SK-N-SH (cell line): ENCODE data around the gene RCAN2. TPM values are rescaled to one million over a fixed set of nuclear protein-coding genes. Genes with fewer than 3 reads are reported as not detected.

Experiments used
- CTCF ChIA-PET: fragments of 300-600, 350-600 bp; formaldehyde crosslinking; extraction: SDS; loops from one replicate; lab custom pipeline; 2021; lab: Yijun Ruan, JAX
- POLR2A ChIA-PET: fragments of 350-600 bp; sonication (Branson Sonifier 250); formaldehyde crosslinking; extraction: SDS; loops from one replicate; lab custom pipeline; 2020; ENCODE audit warnings: antibody characterized with exemption, inconsistent platforms; lab: Yijun Ruan, JAX
- DNase-seq: peaks from one replicate; pipeline ENCODE4 v3.0.0; 2012
- H2AFZ ChIP-seq: fragments of 200-600 bp; sonication (generic); 2 replicates; pipeline ENCODE4 v1.8.1; 2016; ENCODE audit warnings: antibody characterized with exemption, mild to moderate bottlenecking, low read depth
- H3F3A ChIP-seq: fragments of 200-600 bp; sonication (generic); replicated peaks from 2 replicates; pipeline ENCODE3; 2016; ENCODE audit warnings: antibody characterized with exemption, mild to moderate bottlenecking; ENCODE audit not compliant: insufficient read depth
- H3K27ac ChIP-seq, 2 experiments: fragments of 200-500 bp in 1 of 2; fragments of 200-600 bp in 1 of 2; sonication (Bioruptor generic) in 1 of 2; sonication (generic), shearing (Covaris generic) in 1 of 2; 2 replicates each; pipeline versions ENCODE4 v1.5.1 to v1.6.1; 2014 to 2016; ENCODE audit warnings: low read depth in 2 of 2, inconsistent platforms in 1 of 2, low read length in 1 of 2, mild to moderate bottlenecking in 1 of 2, mixed read lengths in 1 of 2
- H3K27me3 ChIP-seq: fragments of 200-600 bp; sonication (generic), shearing (Covaris generic); 2 replicates; pipeline ENCODE4 v1.6.1; 2016; ENCODE audit warnings: mixed run types; ENCODE audit not compliant: insufficient read depth
- H3K36me3 ChIP-seq, 2 experiments: fragments of 200-500 bp in 1 of 2; fragments of 200-600 bp in 1 of 2; sonication (Bioruptor generic) in 1 of 2; sonication (generic) in 1 of 2; replicated peaks in 1 of 2; 2 replicates each; pipeline versions ENCODE3 to v1.5.1; 2014 to 2016; ENCODE audit warnings: low read length in 1 of 2, mild to moderate bottlenecking in 1 of 2; ENCODE audit not compliant: insufficient read depth in 2 of 2, control insufficient read depth in 1 of 2
- H3K4me1 ChIP-seq, 2 experiments: fragments of 200-500 bp in 1 of 2; fragments of 200-600 bp in 1 of 2; sonication (Bioruptor generic) in 1 of 2; sonication (generic), shearing (Covaris generic) in 1 of 2; 2 replicates each; pipeline versions ENCODE4 v1.5.1 to v1.6.1; 2014 to 2016; ENCODE audit warnings: low read depth in 1 of 2, low read length in 1 of 2, mixed run types in 1 of 2; ENCODE audit not compliant: insufficient read depth in 2 of 2, control insufficient read depth in 1 of 2
- H3K4me2 ChIP-seq: fragments of 200-600 bp; sonication (generic), shearing (Covaris generic); 2 replicates; pipeline ENCODE4 v1.6.1; 2017; ENCODE audit warnings: mixed run types
- H3K4me3 ChIP-seq, 2 experiments: fragments of 200-500 bp in 1 of 2; fragments of 200-600 bp in 1 of 2; sonication (Bioruptor generic) in 1 of 2; sonication (generic), shearing (Covaris generic) in 1 of 2; 2 replicates each; pipeline versions ENCODE4 v1.5.1 to v1.8.1; 2014 to 2016; ENCODE audit warnings: low read depth in 2 of 2, inconsistent platforms in 1 of 2, low read length in 1 of 2, mild to moderate bottlenecking in 1 of 2, mixed read lengths in 1 of 2, moderate library complexity in 1 of 2
- H3K79me2 ChIP-seq: fragments of 200-600 bp; sonication (generic); 2 replicates; pipeline ENCODE4 v1.8.1; 2017; ENCODE audit warnings: mild to moderate bottlenecking; ENCODE audit not compliant: insufficient read depth
- H3K9ac ChIP-seq: fragments of 200-600 bp; sonication (generic); 2 replicates; pipeline ENCODE4 v1.6.1; 2017; ENCODE audit warnings: mixed run types
- H3K9me2 ChIP-seq: fragments of 200-600 bp; sonication (generic); 2 replicates; pipeline ENCODE4 v1.6.1; 2017; ENCODE audit warnings: mixed run types
- H3K9me3 ChIP-seq: fragments of 200-600 bp; sonication (generic); 2 replicates; pipeline ENCODE4 v1.6.1; 2017; ENCODE audit warnings: mixed run types, mild to moderate bottlenecking, moderate library complexity
- H4K20me1 ChIP-seq: fragments of 200-600 bp; sonication (generic); 2 replicates; pipeline ENCODE4 v1.6.1; 2017; ENCODE audit warnings: mild to moderate bottlenecking, mixed run types; ENCODE audit not compliant: insufficient read depth
- CHD2 ChIP-seq: fragments of 150-350 bp; IDR thresholded peaks from 2 replicates; pipeline ENCODE4 v1.6.1; 2018; ENCODE audit warnings: low read length; ENCODE audit not compliant: partially characterized antibody
- EZH2phosphoT487 ChIP-seq: fragments of 200-600 bp; sonication (generic); IDR thresholded peaks from 2 replicates; pipeline ENCODE4 v1.6.1; 2017; ENCODE audit warnings: low read depth, mixed run types, mild to moderate bottlenecking, antibody characterized with exemption, moderate library complexity, borderline replicate concordance
- GABPA ChIP-seq: IDR thresholded peaks from 2 replicates; pipeline ENCODE4 v1.4.0; 2012; ENCODE audit warnings: low read depth, mild to moderate bottlenecking
- JUND ChIP-seq: IDR thresholded peaks from 2 replicates; pipeline ENCODE4 v1.4.0; 2012
- MEF2A ChIP-seq: IDR thresholded peaks from 2 replicates; pipeline ENCODE4 v1.4.0; 2012; ENCODE audit warnings: low read depth, borderline replicate concordance
- NFIC ChIP-seq: IDR thresholded peaks from 2 replicates; pipeline ENCODE4 v1.4.0; 2012; ENCODE audit warnings: borderline replicate concordance
- POLR2AphosphoS5 ChIP-seq: IDR thresholded peaks from 2 replicates; pipeline ENCODE4 v1.6.1; 2012; ENCODE audit warnings: low read depth, low read length
- RAD21 ChIP-seq: IDR thresholded peaks from 2 replicates; pipeline ENCODE4 v1.6.1; 2012; ENCODE audit warnings: mild to moderate bottlenecking, low read length
- REST ChIP-seq: IDR thresholded peaks from 2 replicates; pipeline ENCODE4 v1.6.1; 2012; ENCODE audit warnings: mild to moderate bottlenecking, low read depth, low read length, moderate library complexity
- RFX5 ChIP-seq: IDR thresholded peaks from 2 replicates; pipeline ENCODE4 v1.6.1; 2012; ENCODE audit warnings: mild to moderate bottlenecking, improper control_type of control experiment, low read length
- RXRA ChIP-seq: IDR thresholded peaks from 2 replicates; pipeline ENCODE4 v1.4.0; 2012; ENCODE audit warnings: low read depth, mild to moderate bottlenecking, borderline replicate concordance
- SIN3A ChIP-seq: IDR thresholded peaks from 2 replicates; pipeline ENCODE4 v1.6.1; 2012; ENCODE audit warnings: low read depth, mild to moderate bottlenecking, low read length, moderate library complexity, borderline replicate concordance
- TCF12 ChIP-seq: IDR thresholded peaks from 2 replicates; pipeline ENCODE4 v1.4.0; 2012
- USF1 ChIP-seq: IDR thresholded peaks from 2 replicates; pipeline ENCODE4 v1.4.0; 2012; ENCODE audit warnings: low read depth, borderline replicate concordance
- YY1 ChIP-seq: IDR thresholded peaks from 2 replicates; pipeline ENCODE4 v1.4.0; 2012; ENCODE audit warnings: low read depth, mild to moderate bottlenecking
- WGBS: methylation state at CpG from one replicate; pipeline ENCODE4 v1.1.6; 2017; ENCODE audit warnings: low lambda C conversion rate; 5-methylcytosine and 5-hydroxymethylcytosine counted together
- polyA plus RNA-seq, 3 experiments: library from polyadenylated mRNA; depleted of rRNA; stranded (reverse); fragments of >200 nt; gene quantifications; 2 replicates each; pipeline ENCODE4 v1.2.3, GENCODE V29; 2012

RCAN2 gene
- polyA plus RNA-seq, 1 of the 3 experiments (the other 2 are of a cell fraction): not detected

DNA sequence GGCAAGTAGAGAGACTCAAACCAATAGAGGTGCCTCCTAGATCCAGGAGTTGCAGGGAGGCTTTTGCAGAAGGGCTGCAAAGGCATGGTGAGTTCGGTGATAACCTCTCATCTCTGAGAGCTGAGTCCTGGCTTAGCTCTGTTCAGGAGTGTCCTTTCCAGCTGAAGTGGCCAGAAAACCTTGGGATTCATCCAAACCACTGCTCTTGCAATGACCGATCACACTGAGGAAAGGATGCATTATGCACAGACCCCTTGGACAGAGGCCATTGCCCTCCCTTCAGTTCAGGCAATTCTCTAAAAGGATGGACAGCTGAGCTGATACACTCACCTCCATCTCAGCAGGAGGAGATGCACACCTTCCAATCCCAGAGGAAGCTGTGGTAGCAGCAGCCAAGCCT lies 161.7 kb downstream of the RCAN2 start:
- Histone ChIP-seq H4K20me1 (no peaks in the 10 kb centered on the region), H3K36me3 (no peaks in the 10 kb centered on the region), H3K27me3 (no peaks in the 10 kb centered on the region; the same call in 1 of the 2 replicates), H3K9me3 (no peaks in the 10 kb centered on the region), H3K79me2 (no peaks in the 10 kb centered on the region), H3F3A (no peaks in the 10 kb centered on the region), H3K4me2 (no peak overlapping the region), H3K9ac (no peak overlapping the region), H3K9me2 (no peaks in the 10 kb centered on the region), H3K4me3 (no peak overlapping the region), H2AFZ (no peak overlapping the region), H3K27ac (no peak overlapping the region), H3K4me1 (no peaks in the 10 kb centered on the region)
- ChIA-PET CTCF (interaction anchor here (0.9 kb wide), 1 partner anchor 11 kb away, joined by 3 read pairs; no protein-coding TSS in a partner anchor), POLR2A (no interaction called here)
- TF ChIP-seq YY1 (no peak), EZH2phosphoT487 (no peak), MEF2A (no peak), NFIC (no peak), TCF12 (no peak), POLR2AphosphoS5 (no peak), JUND (no peak), RAD21 (no peak), REST (no peak)
- DNase-seq: no peak
- WGBS: 0% methylated on average over 2 of the region's 2 CpGs

GRCh38 chr6:46327779-46328178 lies 163.5 kb downstream of the RCAN2 start:
- Histone ChIP-seq H3K27ac (no peak overlapping the region), H2AFZ (no peak overlapping the region), H3F3A (no peaks in the 10 kb centered on the region), H3K79me2 (no peaks in the 10 kb centered on the region), H3K9ac (no peak overlapping the region), H3K36me3 (no peaks in the 10 kb centered on the region), H3K4me2 (no peak overlapping the region), H3K9me3 (no peaks in the 10 kb centered on the region), H3K27me3 (no peaks in the 10 kb centered on the region; the same call in 1 of the 2 replicates), H4K20me1 (no peaks in the 10 kb centered on the region), H3K4me3 (no peak overlapping the region), H3K9me2 (no peaks in the 10 kb centered on the region), H3K4me1 (no peaks in the 10 kb centered on the region)
- ChIA-PET POLR2A (no interaction called here), CTCF (no interaction called here)
- TF ChIP-seq REST: no peak
- no peak for TF ChIP-seq RAD21
- TF ChIP-seq SIN3A: no peak
- no peak for TF ChIP-seq POLR2AphosphoS5
- no peak for TF ChIP-seq USF1
- no peak for TF ChIP-seq MEF2A
- no peak for TF ChIP-seq CHD2
- TF ChIP-seq RFX5: no peak
- TF ChIP-seq GABPA: no peak
- TF ChIP-seq RXRA: no peak
- no peak for TF ChIP-seq EZH2phosphoT487
- WGBS: 0% methylated on average over 3 of the region's 3 CpGs
- DNase-seq: no peak
